ENCODE results near the gene MECR. TPM values are rescaled to one million over a fixed set of nuclear protein-coding genes. Genes with fewer than 3 reads are reported as not detected.

The MECR gene
- total RNA-seq, 1 experiment from 2014 or later: 42.9 TPM

GRCh38 chr1:29200906-29201594 is 29.7 kb downstream of the MECR start:
- H2AFZ ChIP-seq (ENCODE audit: low read depth, low read length, poor library complexity, severe bottlenecking): no peak overlapping the region
- H3K36me3 ChIP-seq (ENCODE audit: control insufficient read depth in 1 of 2, insufficient read depth in 2 of 2, low read length in 2 of 2): peaks cover 12 to 38% of the 10 kb centered on the region in 2 experiments; a peak in 3 of 4 replicates
- intact Hi-C loops (cut with micrococcal nuclease): loop anchor here (5.0 kb wide), 1 partner anchor 414 kb away; no protein-coding TSS in a partner anchor
- H3K4me1 ChIP-seq (ENCODE audit: control insufficient read depth in 1 of 2, insufficient read depth in 2 of 2, low read length in 2 of 2): peaks cover 7 to 14% of the 10 kb centered on the region in 2 experiments
- no peaks in the 10 kb centered on the region for H3K27me3 ChIP-seq (ENCODE audit: insufficient read depth, low read length)
- H3K27ac ChIP-seq (ENCODE audit: low read depth, low read length): no peak overlapping the region
- RAD21 ChIA-PET (ENCODE audit: low non-redundant PET in 1 of 2, low total read pairs in 2 of 2, uncharacterized antibody in 2 of 2, unreplicated experiment in 2 of 2): no interaction called here
- no peaks in the 10 kb centered on the region for H3K9me2 ChIP-seq (ENCODE audit: insufficient read depth)
- BruUV-seq (replicated peaks): no TSS peak
- H3K9ac ChIP-seq (ENCODE audit: low read length): no peak overlapping the region
- no peak overlapping the region for H3K4me2 ChIP-seq (ENCODE audit: low read length)
- TF ChIP-seq RAD21 (IDR thresholded peaks at IDR 0.05; ENCODE audit: low read depth) (no peak), EZH2 (IDR thresholded peaks at IDR 0.05) (no peak), ZFX (IDR thresholded peaks at IDR 0.05) (no peak), ZBTB33 (IDR thresholded peaks at IDR 0.05; ENCODE audit: extremely low read depth, insufficient replicate concordance, low read length) (no peak), ATF3 (IDR thresholded peaks at IDR 0.05) (no peak), POLR2AphosphoS5 (IDR thresholded peaks at IDR 0.05; ENCODE audit: low read depth, low read length) (no peak), FOSL1 (IDR thresholded peaks at IDR 0.05; ENCODE audit: low read depth) (no peak)
- H3K4me3 ChIP-seq (replicated peaks in 1 of 2; ENCODE audit: low read depth in 1 of 2, low read length in 2 of 2): no peak overlapping the region
- H3K79me2 ChIP-seq (ENCODE audit: insufficient read depth, low read length): no peaks in the 10 kb centered on the region
- H4K20me1 ChIP-seq (ENCODE audit: insufficient read depth): no peaks in the 10 kb centered on the region
- CTCF ChIA-PET: interaction anchor here (2.1 to 4.9 kb wide), 2 partner anchors 167 to 318 kb away, joined by 8 to 59 read pairs; no protein-coding TSS in a partner anchor
- POLR2A ChIA-PET: no interaction called here
- H3K9me3 ChIP-seq (ENCODE audit: control insufficient read depth in 1 of 2, insufficient read depth in 1 of 2, low read depth in 1 of 2, low read length in 2 of 2): no peaks in the 10 kb centered on the region
- DNase-seq (ENCODE audit: low read depth, low spot score) (no peak), ATAC-seq (no peak)
